K562 (cell line): Measurements from ENCODE around the gene LGALS12. TPM values are rescaled to one million over a fixed set of nuclear protein-coding genes. Genes with fewer than 3 reads are reported as not detected.

Experiments
- RB1 ChIP-seq: fragments of 450-650 bp; IDR thresholded peaks from 2 replicates; pipeline ENCODE4 v1.6.1; 2017; ENCODE audit warnings: low read depth, mild to moderate bottlenecking
- UBTF ChIP-seq, 2 experiments: IDR thresholded peaks; 2 replicates each; pipeline ENCODE4 v1.6.1; 2012; ENCODE audit warnings: improper control_type of control experiment in 2 of 2, low read depth in 2 of 2, low read length in 2 of 2, borderline replicate concordance in 1 of 2
- polyA plus RNA-seq, 8 experiments: library from polyadenylated mRNA; depleted of rRNA in 4 of 8; stranded (reverse) in 5 of 8; unstranded in 3 of 8; fragments of >200 nt; fragmentation: Nextera tagmentation in 2 of 8; fragmentation: Illumina TruSeq in 1 of 8; extraction: Ambion mirVana in 2 of 8; extraction: Trizol in 1 of 8; gene quantifications; 2 replicates each; pipeline versions ENCODE4 v1.2.1 to v1.2.3, GENCODE V29; 2011 to 2014; ENCODE audit warnings: inconsistent platforms in 1 of 8, missing spikeins in 1 of 8
- total RNA-seq, 7 experiments: library from RNA; depleted of rRNA in 6 of 7; stranded (reverse); fragments of >200 nt in 6 of 7; fragmentation: Illumina TruSeq in 2 of 7; extraction: Trizol in 2 of 7; gene quantifications; 2 replicates each; pipeline versions ENCODE4 v1.2.1 to v1.2.3, GENCODE V29; 2011 to 2021; ENCODE audit warnings: low replicate concordance in 1 of 7
- TF ChIP-seq, protein P1 (sequence below), 2 experiments: fragments of 450-650 bp; IDR thresholded peaks; 2 replicates each; pipeline ENCODE4 v1.6.1; 2018; ENCODE audit warnings: mild to moderate bottlenecking in 2 of 2, low read depth in 1 of 2; ENCODE audit not compliant: partially characterized antibody in 2 of 2

LGALS12 gene
- total and polyA plus RNA-seq, 9 of the 15 experiments (the other 6 are each of a cell fraction or from before 2014, with no cell fraction given): 0.66 to 8.0 (median 5.0) TPM

- TF ChIP-seq, protein P1, sequence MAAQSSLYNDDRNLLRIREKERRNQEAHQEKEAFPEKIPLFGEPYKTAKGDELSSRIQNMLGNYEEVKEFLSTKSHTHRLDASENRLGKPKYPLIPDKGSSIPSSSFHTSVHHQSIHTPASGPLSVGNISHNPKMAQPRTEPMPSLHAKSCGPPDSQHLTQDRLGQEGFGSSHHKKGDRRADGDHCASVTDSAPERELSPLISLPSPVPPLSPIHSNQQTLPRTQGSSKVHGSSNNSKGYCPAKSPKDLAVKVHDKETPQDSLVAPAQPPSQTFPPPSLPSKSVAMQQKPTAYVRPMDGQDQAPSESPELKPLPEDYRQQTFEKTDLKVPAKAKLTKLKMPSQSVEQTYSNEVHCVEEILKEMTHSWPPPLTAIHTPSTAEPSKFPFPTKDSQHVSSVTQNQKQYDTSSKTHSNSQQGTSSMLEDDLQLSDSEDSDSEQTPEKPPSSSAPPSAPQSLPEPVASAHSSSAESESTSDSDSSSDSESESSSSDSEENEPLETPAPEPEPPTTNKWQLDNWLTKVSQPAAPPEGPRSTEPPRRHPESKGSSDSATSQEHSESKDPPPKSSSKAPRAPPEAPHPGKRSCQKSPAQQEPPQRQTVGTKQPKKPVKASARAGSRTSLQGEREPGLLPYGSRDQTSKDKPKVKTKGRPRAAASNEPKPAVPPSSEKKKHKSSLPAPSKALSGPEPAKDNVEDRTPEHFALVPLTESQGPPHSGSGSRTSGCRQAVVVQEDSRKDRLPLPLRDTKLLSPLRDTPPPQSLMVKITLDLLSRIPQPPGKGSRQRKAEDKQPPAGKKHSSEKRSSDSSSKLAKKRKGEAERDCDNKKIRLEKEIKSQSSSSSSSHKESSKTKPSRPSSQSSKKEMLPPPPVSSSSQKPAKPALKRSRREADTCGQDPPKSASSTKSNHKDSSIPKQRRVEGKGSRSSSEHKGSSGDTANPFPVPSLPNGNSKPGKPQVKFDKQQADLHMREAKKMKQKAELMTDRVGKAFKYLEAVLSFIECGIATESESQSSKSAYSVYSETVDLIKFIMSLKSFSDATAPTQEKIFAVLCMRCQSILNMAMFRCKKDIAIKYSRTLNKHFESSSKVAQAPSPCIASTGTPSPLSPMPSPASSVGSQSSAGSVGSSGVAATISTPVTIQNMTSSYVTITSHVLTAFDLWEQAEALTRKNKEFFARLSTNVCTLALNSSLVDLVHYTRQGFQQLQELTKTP (IDR thresholded peaks at IDR 0.05; ENCODE audit: low read depth in 1 of 2, partially characterized antibody in 2 of 2): peak in 1 of 2 experiments; percentile 27
- TF ChIP-seq RB1: 0 out of 2 replicates have a peak, but pooled peaks have one; percentile 45
- TF ChIP-seq UBTF (IDR thresholded peaks at IDR 0.05; ENCODE audit: borderline replicate concordance in 1 of 2, low read depth in 2 of 2, low read length in 2 of 2): no peak
Observed at GRCh38 chr11:63478896-63479295, 27.0 kb upstream of the LGALS12 start (continued).
